Measurements from ENCODE around the gene ZCCHC10.

DNA sequence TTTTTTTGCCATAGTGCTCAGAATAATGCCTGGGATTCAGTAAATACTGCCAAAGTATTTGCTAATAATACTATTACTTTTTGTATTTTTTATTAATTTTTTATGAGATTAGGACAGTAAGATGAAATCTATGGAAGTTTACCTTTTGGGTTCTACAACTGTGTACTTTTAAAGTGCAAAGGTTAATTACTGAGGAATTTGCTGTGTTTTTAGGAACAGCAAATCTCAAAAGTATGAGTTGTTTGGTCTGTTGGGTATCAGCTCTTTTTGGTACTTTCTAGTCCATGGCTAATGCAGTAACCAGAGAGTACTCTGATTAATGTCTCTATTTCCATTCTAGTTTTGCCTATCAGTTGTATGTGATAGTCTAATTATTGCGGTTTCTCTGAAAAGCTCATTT is 30.5 kb upstream of the ZCCHC10 start:
- TF ChIP-seq CTCF (conservative IDR thresholded peaks at IDR 0.05 in 1 of 2, IDR thresholded peaks at IDR 0.05 in 1 of 2; ENCODE audit: low read depth in 1 of 2, low read length in 2 of 2) (no peak), EZH2 (IDR thresholded peaks at IDR 0.05; ENCODE audit: low read length, missing control alignments) (no peak)

All from fibroblast of lung (primary cell).